Measurements from ENCODE around the gene PXN. TPM values are rescaled to one million over a fixed set of nuclear protein-coding genes. Genes with fewer than 3 reads are reported as not detected.
"Not testable (repeated sequence)": the region's sequence is repeated elsewhere in the genome, so short reads cannot be mapped to it uniquely, and the experiment has no call there.

Gene PXN
- total RNA-seq, 1 donor from 2014 or later: 60.7 TPM

GRCh38 chr12:120215766-120216735 is 49.5 kb downstream of the PXN start:
- H3K4me3 Mint-ChIP-seq: no peak overlapping the region
- DNase-seq (ENCODE audit: extremely low spot score, unreplicated experiment): no peak
- H3K36me3 Mint-ChIP-seq: no peaks in the 10 kb centered on the region
- no peak for TF ChIP-seq CTCF (conservative IDR thresholded peaks at IDR 0.05)
- H3K27ac Mint-ChIP-seq: peak overlapping the region; percentile 70
- peaks cover 5% of the 10 kb centered on the region for H3K4me1 Mint-ChIP-seq (ENCODE audit: unreplicated experiment)
- no peaks in the 10 kb centered on the region for H3K9me3 Mint-ChIP-seq
- H3K27me3 Mint-ChIP-seq: no peaks in the 10 kb centered on the region

GRCh38 chr12:120215357-120215735 is 50.2 kb downstream of the PXN start:
- no peak overlapping the region for H3K27ac Mint-ChIP-seq
- H3K9me3 Mint-ChIP-seq: no peaks in the 10 kb centered on the region
- H3K4me3 Mint-ChIP-seq: no peak overlapping the region
- peaks cover 5% of the 10 kb centered on the region for H3K4me1 Mint-ChIP-seq (ENCODE audit: unreplicated experiment)
- no peak for TF ChIP-seq CTCF (conservative IDR thresholded peaks at IDR 0.05)
- H3K27me3 Mint-ChIP-seq: no peaks in the 10 kb centered on the region
- no peaks in the 10 kb centered on the region for H3K36me3 Mint-ChIP-seq
- DNase-seq (ENCODE audit: extremely low spot score, unreplicated experiment): no peak

- H3K27ac Mint-ChIP-seq: no peak overlapping the region
- H3K4me3 Mint-ChIP-seq: no peak overlapping the region
- H3K4me1 Mint-ChIP-seq (ENCODE audit: unreplicated experiment): peaks cover 5% of the 10 kb centered on the region
- no peak for DNase-seq (ENCODE audit: extremely low spot score, unreplicated experiment)
- TF ChIP-seq CTCF (conservative IDR thresholded peaks at IDR 0.05): no peak
- no peaks in the 10 kb centered on the region for H3K9me3 Mint-ChIP-seq
- no peaks in the 10 kb centered on the region for H3K27me3 Mint-ChIP-seq
- no peaks in the 10 kb centered on the region for H3K36me3 Mint-ChIP-seq
These were observed 50.7 kb downstream of the PXN start for GRCh38 chr12:120214626-120215356.

GRCh38 chr12:120213758-120214157 is 51.8 kb downstream of the PXN start:
- no peak overlapping the region for H3K4me3 Mint-ChIP-seq
- no peaks in the 10 kb centered on the region for H3K27me3 Mint-ChIP-seq
- no peaks in the 10 kb centered on the region for H3K9me3 Mint-ChIP-seq
- TF ChIP-seq CTCF (conservative IDR thresholded peaks at IDR 0.05): no peak
- H3K27ac Mint-ChIP-seq: no peak overlapping the region
- peaks cover 5% of the 10 kb centered on the region for H3K4me1 Mint-ChIP-seq (ENCODE audit: unreplicated experiment)
- H3K36me3 Mint-ChIP-seq: no peaks in the 10 kb centered on the region
- no peak for DNase-seq (ENCODE audit: extremely low spot score, unreplicated experiment)

GRCh38 chr12:120213182-120213581 is 52.3 kb downstream of the PXN start:
- not testable (repeated sequence) for H3K27me3 Mint-ChIP-seq; H3K9me3 Mint-ChIP-seq; H3K27ac Mint-ChIP-seq; H3K4me3 Mint-ChIP-seq; H3K4me1 Mint-ChIP-seq (ENCODE audit: unreplicated experiment); H3K36me3 Mint-ChIP-seq; DNase-seq (ENCODE audit: extremely low spot score, unreplicated experiment)

GRCh38 chr12:120212301-120212700 is 53.2 kb downstream of the PXN start:
- no peaks in the 10 kb centered on the region for H3K9me3 Mint-ChIP-seq
- DNase-seq (ENCODE audit: extremely low spot score, unreplicated experiment): no peak
- no peak overlapping the region for H3K27ac Mint-ChIP-seq
- H3K4me1 Mint-ChIP-seq (ENCODE audit: unreplicated experiment): peaks cover 5% of the 10 kb centered on the region
- TF ChIP-seq CTCF (conservative IDR thresholded peaks at IDR 0.05): no peak
- no peaks in the 10 kb centered on the region for H3K36me3 Mint-ChIP-seq
- no peak overlapping the region for H3K4me3 Mint-ChIP-seq
- H3K27me3 Mint-ChIP-seq: no peaks in the 10 kb centered on the region
